Natural killer cell (primary cell): ENCODE measurements around the gene S100A12. TPM values are rescaled to one million over a fixed set of nuclear protein-coding genes. Genes with fewer than 3 reads are reported as not detected.

Experiments
- ATAC-seq, 3 donors: fragments of 150-1000 bp in 2 of 3; fragments of 200-7000 bp in 1 of 3; cut with Tn5 transposase; 1 replicate in 1 of 3; 2 replicates in 2 of 3; pipeline ENCODE4 v1.10.0; 2021; ENCODE audit warnings: mild to moderate bottlenecking in 2 of 3, moderate library complexity in 2 of 3
- DNase-seq, 2 donors: peaks; one replicate each; pipeline versions ENCODE4 v3.0.0 to v3.0.0-alpha.2; 2013 to 2021; ENCODE audit warnings: mixed read lengths in 1 of 2
- H3K27ac ChIP-seq: one replicate; pipeline ENCODE4 v1.5.1; 2013; ENCODE audit warnings: mild to moderate bottlenecking, low read length
- H3K27me3 ChIP-seq: one replicate; pipeline ENCODE4 v1.6.1; 2013; ENCODE audit warnings: low read length; ENCODE audit not compliant: control insufficient read depth, insufficient read depth
- H3K36me3 ChIP-seq: one replicate; pipeline ENCODE4 v1.6.1; 2013; ENCODE audit warnings: low read length; ENCODE audit not compliant: control insufficient read depth, insufficient read depth
- H3K4me1 ChIP-seq: one replicate; pipeline ENCODE4 v1.6.1; 2013; ENCODE audit warnings: low read length; ENCODE audit not compliant: control insufficient read depth, insufficient read depth
- H3K4me3 ChIP-seq: one replicate; pipeline ENCODE4 v1.5.1; 2013; ENCODE audit warnings: low read length
- H3K9me3 ChIP-seq: one replicate; pipeline ENCODE4 v1.6.1; 2013; ENCODE audit warnings: low read length; ENCODE audit not compliant: control insufficient read depth, insufficient read depth
- H3K27ac Mint-ChIP-seq, 2 donors: one replicate each; pipeline ENCODE4 v1.8.0; 2022; ENCODE audit warnings: mild to moderate bottlenecking in 2 of 2, mixed read lengths in 2 of 2, moderate library complexity in 1 of 2
- H3K27me3 Mint-ChIP-seq, 2 donors: one replicate each; pipeline ENCODE4 v1.8.0; 2022; ENCODE audit warnings: low read depth in 2 of 2, mixed read lengths in 2 of 2
- H3K36me3 Mint-ChIP-seq: one replicate; pipeline ENCODE4 v1.8.0; 2022; ENCODE audit warnings: mixed read lengths
- H3K4me1 Mint-ChIP-seq, 2 donors: one replicate each; pipeline ENCODE4 v1.8.0; 2022; ENCODE audit warnings: mixed read lengths in 2 of 2
- H3K4me3 Mint-ChIP-seq: one replicate; pipeline ENCODE4 v1.8.0; 2022; ENCODE audit warnings: mild to moderate bottlenecking, moderate library complexity, mixed read lengths
- H3K9me3 Mint-ChIP-seq, 2 donors: one replicate each; pipeline ENCODE4 v1.8.0; 2022; ENCODE audit warnings: mixed read lengths in 2 of 2
- WGBS: methylation state at CpG from one replicate; pipeline ENCODE4 v1.1.7; 2013; ENCODE audit warnings: missing lambda C conversion rate; ENCODE audit not compliant: insufficient coverage; 5-methylcytosine and 5-hydroxymethylcytosine counted together
- intact Hi-C: fragments of 100-400 bp; cut with micrococcal nuclease; formaldehyde crosslinking; loops from one replicate; pipeline ENCODE4 v1.14.2; 2022
- total RNA-seq, 4 donors: library from RNA; stranded (reverse); fragments of 120-200 nt in 1 of 4; gene quantifications; one replicate each; pipeline versions ENCODE4 v1.2.3 to v1.2.4, GENCODE V29; 2013 to 2022
- TF ChIP-seq, protein P1 (sequence below): fragments of 200-600 bp; IDR thresholded peaks from one replicate; pipeline ENCODE4 v1.8.0; 2022; ENCODE audit warnings: antibody characterized with exemption

The S100A12 gene
- total RNA-seq, 3 donors from 2014 or later (not counting 1 experiment from before 2014, with no cell fraction given): 11.4 to 20.4 TPM; not detected in 1

DNA sequence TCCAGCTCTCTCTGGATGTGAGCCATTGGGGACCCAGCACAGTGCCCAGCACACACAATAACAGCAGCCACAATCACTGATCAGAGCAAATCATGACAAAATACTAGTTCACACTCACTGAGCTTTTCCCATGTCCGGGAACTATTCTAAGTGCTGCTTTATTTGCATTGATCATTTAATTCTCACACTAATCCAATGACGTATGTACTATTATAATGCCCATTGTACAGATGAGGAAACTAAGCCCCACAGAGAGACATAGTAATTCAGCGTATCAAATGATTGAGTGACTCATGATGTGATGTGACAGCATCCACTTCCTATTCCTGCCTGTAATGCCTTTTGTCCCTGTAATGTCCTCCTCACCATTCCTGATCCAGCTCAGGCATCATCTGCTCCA lies 17.4 kb upstream of the S100A12 start:
- Mint-ChIP-seq H3K36me3 (no peaks in the 10 kb centered on the region), H3K4me3 (no peak overlapping the region), H3K27me3 (peaks cover 8 to 16% of the 10 kb centered on the region in 2 donors), H3K27ac (no peak overlapping the region), H3K9me3 (no peaks in the 10 kb centered on the region), H3K4me1 (no peaks in the 10 kb centered on the region)
- ATAC-seq: no peak
- WGBS: 92% methylated on average over 3 of the region's 3 CpGs
- DNase-seq: no peak
- intact Hi-C loops: no loop called here
- Histone ChIP-seq H3K27ac (no peak overlapping the region), H3K27me3 (no peaks in the 10 kb centered on the region), H3K4me3 (no peak overlapping the region), H3K36me3 (no peaks in the 10 kb centered on the region), H3K4me1 (no peaks in the 10 kb centered on the region), H3K9me3 (no peaks in the 10 kb centered on the region)
- TF ChIP-seq, protein P1, sequence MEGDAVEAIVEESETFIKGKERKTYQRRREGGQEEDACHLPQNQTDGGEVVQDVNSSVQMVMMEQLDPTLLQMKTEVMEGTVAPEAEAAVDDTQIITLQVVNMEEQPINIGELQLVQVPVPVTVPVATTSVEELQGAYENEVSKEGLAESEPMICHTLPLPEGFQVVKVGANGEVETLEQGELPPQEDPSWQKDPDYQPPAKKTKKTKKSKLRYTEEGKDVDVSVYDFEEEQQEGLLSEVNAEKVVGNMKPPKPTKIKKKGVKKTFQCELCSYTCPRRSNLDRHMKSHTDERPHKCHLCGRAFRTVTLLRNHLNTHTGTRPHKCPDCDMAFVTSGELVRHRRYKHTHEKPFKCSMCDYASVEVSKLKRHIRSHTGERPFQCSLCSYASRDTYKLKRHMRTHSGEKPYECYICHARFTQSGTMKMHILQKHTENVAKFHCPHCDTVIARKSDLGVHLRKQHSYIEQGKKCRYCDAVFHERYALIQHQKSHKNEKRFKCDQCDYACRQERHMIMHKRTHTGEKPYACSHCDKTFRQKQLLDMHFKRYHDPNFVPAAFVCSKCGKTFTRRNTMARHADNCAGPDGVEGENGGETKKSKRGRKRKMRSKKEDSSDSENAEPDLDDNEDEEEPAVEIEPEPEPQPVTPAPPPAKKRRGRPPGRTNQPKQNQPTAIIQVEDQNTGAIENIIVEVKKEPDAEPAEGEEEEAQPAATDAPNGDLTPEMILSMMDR: no peak

DNA sequence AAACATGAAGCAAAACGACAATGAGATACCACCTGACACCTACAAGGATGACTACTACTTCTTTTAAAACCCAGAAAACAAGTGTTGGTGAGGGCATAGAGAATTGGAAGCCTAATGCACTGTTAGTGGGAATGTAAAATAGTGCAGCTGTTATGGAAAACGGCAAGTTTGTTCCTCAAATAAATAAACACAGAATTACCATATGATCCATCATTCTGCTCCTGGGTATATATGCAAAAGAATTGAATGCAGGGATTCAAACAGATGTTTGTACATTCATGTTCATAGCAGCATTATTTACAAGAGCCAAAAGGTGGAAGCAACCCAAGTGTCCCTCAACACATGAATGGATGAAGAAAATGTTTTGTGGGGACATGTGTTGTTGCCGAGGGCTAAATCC lies 16.8 kb upstream of the S100A12 start:
- Histone ChIP-seq H3K4me3 (no peak overlapping the region), H3K4me1 (no peaks in the 10 kb centered on the region), H3K27me3 (no peaks in the 10 kb centered on the region), H3K9me3 (no peaks in the 10 kb centered on the region), H3K36me3 (no peaks in the 10 kb centered on the region), H3K27ac (no peak overlapping the region)
- DNase-seq: no peak
- Mint-ChIP-seq H3K27ac (no peak overlapping the region), H3K4me1 (no peaks in the 10 kb centered on the region), H3K4me3 (no peak overlapping the region), H3K9me3 (no peaks in the 10 kb centered on the region), H3K27me3 (peaks cover 11 to 16% of the 10 kb centered on the region in 2 donors), H3K36me3 (no peaks in the 10 kb centered on the region)
- ATAC-seq: no peak
- intact Hi-C loops: no loop called here
- TF ChIP-seq, protein P1: no peak
- WGBS: 80% methylated on average over 1 of the region's 3 CpGs

DNA sequence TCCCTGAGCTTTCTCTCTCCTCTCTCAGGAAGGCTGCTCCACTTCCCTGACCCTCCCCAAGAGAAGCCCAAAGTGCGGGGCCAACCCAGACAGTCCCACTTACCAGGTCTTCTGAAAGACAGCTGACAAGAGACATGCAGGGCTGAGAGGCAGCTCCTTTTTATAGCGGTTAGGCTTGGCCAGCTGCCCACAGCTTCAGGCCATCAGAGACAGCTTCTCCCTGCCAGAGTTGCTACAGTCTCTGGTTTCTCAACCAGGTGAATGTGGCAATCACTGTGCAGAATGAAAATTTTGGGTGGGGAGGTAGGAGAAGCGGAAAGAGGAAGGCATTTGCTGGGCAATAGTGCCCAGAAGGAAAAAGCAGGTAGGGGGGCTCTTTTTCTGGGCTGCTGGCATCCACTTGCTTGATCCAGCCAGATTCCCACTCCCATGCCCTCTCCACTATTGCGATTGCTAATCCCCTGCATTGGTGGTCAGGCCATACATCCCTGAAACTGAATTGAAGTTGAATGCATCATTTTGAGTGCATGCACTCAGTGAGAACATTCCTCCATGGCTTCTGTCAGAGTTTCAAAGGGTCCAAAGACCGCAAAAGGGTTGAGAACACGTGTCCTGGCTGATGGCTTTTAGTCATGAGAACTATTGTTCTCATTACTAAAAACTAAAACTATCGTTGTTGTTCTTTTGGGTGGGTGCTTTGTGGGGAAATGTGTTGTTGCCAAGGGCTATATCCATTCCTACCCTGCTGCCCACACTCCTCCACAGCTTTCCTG lies 15.7 kb upstream of the S100A12 start, which contains the start of gene S100A8:
S100A8 (minus strand) TSS at position 136 of the 773 bp plus-strand sequence. CDS start 538 bp downstream, outside the sequence.
- ATAC-seq (no peak), DNase-seq (no peak)
- H3K9me3 Mint-ChIP-seq: no peaks in the 10 kb centered on the region
- Histone ChIP-seq H3K9me3 (no peaks in the 10 kb centered on the region), H3K4me3 (no peak within 1 kb of the TSS), H3K27me3 (no peaks in the 10 kb centered on the region), H3K4me1 (no peaks in the 10 kb centered on the region), H3K27ac (no peak within 1 kb of the TSS), H3K36me3 (no peaks in the 10 kb centered on the region)
- H3K4me3 Mint-ChIP-seq: no peak within 1 kb of the TSS
- TF ChIP-seq, protein P1: no peak
- intact Hi-C loops: no loop called here
- WGBS: 71% methylated on average over 6 of the region's 7 CpGs
- peaks cover 20 to 22% of the 10 kb centered on the region in 2 donors for H3K27me3 Mint-ChIP-seq
- no peak within 1 kb of the TSS for H3K27ac Mint-ChIP-seq
- no peaks in the 10 kb centered on the region for H3K4me1 Mint-ChIP-seq
- no peaks in the 10 kb centered on the region for H3K36me3 Mint-ChIP-seq
